ENCODE data around the gene IL23A.

The IL23A gene

DNA sequence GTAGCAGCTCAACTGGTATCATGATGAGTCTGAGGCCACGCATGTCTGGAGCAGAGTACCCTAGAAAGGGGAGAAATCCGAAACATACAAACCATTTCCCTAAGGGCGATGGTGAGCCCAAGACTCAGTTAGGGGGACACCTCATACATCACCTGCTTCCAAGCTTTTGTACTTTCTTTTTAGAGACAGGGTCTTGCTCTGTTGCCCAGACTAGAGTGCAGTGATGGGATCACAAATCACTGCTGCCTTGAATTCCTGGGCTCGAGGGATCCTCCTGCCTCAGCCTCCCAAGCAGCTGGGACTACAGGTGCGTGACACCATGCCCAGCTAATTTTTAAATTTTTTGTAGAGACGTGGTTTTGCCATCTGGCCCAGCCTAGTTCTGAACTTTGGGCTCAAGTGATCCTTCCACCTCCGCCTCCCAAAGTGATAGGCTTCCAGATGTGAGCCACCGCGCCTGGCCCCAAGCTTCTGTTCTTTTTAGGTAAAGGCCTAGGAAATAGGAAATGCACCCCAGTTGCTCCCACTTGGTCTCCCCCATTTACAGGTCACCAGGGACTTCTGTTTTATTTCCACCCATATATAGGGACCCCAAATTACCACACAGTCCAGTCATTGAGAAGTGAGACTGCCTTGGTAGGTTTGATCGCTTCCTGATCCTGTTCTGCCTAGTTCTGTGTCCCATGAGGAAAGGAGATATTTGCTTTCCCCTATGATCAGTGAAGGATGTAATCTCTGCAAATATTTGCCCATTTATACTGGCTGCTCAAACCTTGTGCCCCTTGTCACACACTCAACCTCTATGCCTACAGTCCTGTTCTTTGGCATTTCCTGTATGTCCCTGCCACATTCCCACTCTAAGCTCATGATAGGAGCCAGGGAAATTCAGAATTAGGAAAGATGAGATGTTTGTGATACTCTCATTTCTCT, 23.7 kb downstream of the IL23A start, which contains the start of gene APOF:
Gene APOF, minus strand, starts transcription at position 728 of the 930 bp plus-strand sequence. Its CDS starts 112 bp downstream, at position 616.
- no peak for DNase-seq

DNA sequence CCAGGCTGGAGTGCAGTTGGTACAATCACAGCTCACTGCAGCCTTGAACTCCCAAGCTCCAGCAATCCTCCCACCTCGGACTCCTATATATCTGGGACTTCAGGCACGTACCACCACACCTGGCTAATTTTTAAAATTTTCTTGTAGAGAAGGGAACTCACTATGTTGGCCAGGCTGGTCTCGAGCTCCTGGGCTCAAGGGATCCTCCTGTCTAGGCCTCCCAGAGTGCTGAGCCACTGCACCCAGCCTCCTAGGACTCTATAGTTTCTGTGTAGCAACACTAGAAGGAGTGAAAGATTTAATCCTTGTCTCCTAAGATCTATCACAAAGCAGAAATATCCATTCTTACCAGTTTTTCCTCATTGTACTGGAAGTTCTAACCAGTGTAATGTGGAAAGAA, 28.3 kb downstream of the IL23A start:
- no peak for DNase-seq

DNA sequence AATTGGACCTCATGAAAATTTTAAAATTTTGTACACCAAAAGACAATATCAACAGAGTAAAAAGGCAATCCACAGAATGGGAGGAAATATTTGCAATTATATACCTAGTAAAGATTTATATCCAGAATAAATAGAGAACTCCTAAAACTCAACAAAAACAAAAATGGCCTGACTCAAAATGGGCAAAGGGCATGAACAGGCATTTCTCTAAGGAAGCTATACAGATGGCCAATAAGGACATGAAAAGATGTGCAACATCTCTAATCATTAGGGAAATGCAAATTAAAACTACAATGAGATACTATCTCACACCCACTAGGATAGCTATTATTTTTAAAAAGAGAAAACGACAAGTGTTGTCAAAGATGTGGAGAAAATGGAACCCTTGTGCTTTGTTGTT, 34.8 kb downstream of the IL23A start:
- DNase-seq, result no peak

DNA sequence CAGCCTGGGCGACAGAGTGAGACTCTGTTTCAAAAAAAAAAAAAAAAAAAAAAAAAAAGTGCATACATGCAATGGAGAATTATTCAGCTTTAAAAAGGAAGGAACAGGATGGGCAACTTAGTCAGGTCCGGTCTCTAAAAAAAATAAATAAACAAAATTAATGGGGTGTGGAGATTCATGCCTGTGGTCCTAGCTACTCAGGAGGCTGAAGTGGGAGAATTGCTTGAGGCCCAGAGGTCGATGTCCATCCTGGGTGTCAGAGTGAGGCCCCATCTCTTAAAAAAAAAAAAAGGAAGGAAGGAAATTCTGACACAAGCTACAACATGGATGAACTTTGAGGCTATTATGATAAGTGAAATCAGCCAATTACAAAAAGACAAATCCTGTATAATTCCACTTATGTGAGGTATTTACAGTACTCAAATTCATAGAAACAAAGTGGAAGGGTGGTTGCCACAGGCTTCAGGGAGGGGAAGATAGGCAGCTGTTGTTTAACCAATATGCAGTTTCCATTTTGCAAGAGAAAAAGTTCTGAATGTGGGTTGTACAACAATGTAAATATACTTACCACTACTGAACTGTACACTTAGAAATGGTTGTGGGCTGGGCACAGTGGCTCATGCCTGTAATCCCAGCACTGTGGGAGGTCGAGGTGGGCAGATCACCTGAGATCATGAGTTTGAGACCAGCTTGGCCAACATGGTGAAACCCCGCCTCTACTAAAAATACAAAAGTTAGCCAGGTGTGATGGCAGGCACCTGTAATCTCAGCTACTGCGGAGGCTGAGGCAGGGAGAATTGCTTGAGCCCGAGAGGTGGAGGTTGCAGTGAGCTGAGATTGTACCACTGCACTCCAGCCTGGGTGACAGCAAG, 36.3 kb downstream of the IL23A start:
- no peak for DNase-seq

DNA sequence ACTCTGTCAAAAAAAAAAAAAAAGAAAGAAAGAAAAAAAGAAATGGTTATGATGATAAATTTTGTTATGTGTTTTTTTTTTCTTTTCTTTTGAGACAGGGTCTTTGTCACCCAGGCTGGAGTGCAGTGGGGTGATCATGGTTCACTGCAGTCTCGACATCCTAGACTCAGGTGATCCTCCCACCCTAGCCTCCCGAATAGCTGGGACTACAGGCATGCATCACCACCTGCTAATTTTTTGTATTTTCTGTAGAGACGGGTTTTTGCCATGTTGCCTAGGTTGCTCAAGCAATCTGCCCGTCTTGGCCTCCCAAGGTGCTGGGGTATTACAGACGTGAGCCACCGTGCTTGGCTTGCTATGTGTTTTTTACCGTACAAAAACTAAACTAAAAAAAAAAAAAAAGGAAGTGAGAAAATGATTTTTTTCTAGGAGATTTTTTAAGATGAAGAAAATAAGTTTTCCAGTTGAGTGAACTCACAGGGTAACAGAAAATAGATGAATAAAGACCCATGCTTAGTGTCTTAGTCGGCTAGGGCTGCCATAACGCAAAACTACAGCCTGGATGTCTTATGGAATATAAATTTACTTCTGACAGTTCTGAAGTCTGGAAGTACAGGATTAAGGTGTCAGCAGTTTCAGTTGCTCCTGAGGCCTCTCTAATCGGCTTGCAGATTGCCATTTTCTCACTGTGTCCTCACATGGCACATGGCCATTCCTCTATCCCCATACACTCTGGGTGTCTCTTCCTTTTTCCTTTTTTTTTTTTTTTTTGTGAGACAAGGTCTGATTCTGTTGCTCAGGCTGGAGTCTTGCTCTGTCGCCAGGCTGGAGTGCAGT, 37.1 kb downstream of the IL23A start:
- no peak for DNase-seq

DNA sequence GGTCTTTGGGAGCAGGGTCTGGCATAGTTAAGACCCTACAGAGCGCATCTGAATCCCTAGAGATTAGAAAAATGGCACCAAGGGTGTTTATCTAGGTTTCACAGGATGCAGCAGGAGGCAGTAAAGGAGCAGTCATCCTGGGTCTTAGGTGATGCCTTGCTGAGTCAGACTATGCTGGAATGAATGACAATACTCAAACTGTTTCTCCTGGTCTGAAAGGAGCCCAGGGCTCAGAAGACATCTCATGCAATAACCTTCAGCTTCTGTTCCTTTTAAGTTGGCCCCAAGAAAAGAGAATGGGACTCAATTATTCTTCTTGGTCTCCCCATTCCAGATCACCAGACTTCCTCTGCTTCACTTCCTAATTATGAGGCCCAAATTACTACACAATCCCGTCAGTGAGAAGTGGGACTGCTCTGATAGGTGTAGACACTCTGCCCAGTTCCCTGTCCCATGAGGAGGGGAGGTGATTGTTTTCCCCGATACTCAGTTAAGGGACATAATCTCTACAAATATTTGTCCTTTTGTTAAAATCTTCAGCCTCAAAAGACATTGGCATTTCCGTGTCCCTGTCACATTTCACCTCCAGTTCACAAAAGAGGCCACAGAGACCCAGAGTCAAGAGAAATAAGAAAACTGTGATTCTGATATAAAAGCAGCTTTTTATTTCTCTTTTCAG, 38.8 kb downstream of the IL23A start:
- DNase-seq, result no peak

DNA sequence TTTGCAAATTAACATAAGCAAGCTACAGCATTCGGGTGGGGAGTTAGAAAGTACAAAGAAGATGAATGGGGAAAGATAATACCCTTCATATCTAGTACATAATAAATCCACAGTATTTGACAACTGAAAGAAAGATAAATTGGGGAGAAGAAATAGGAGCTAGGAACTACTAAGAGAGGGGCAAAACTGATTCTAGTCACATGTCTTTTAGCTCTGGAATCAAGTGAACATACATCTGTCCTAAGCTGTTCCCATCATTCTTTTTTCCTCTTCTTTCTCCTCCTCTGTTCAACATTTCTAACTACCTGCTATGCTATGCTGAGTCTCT, 39.3 kb downstream of the IL23A start:
- no peak for DNase-seq

DNA sequence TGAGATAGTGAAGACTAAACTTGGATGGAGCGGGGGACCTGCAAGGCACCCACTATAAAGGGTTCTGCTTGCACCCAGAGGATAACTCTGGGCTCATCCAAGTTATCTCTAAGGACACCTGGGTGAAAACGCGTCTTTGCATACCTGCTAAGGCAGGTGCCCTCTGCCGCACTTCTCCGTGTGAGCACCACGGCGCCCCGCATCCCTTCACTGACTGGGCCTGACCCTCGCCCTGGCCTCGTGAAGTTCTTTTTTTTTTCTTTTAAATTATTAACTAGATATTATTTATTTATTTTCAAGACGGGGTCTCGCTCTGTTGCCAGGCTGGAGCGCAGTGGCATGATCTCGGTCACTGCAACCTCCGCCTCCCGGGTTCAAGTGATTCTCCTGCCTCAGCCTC, 43.9 kb downstream of the IL23A start:
- DNase-seq, result no peak

DNA sequence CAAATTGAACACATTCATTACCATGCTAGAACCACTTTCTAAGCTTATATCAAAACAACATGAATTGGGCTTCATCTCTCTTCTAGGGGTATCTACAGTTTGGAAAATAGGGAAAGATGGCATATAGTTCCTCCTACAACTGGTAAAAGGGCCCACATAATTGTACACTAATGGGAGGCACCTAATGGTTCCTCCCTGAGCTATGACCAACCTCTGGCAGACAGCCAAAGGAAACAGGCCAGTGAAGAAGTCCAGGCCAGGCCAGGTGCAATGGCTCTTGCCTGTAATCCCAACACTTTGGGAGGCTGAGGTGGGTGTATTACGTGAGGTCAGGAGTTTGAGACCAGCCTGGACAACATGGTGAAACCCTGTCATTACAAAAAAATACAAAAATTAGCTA, 47.2 kb downstream of the IL23A start:
- DNase-seq, result no peak

DNA sequence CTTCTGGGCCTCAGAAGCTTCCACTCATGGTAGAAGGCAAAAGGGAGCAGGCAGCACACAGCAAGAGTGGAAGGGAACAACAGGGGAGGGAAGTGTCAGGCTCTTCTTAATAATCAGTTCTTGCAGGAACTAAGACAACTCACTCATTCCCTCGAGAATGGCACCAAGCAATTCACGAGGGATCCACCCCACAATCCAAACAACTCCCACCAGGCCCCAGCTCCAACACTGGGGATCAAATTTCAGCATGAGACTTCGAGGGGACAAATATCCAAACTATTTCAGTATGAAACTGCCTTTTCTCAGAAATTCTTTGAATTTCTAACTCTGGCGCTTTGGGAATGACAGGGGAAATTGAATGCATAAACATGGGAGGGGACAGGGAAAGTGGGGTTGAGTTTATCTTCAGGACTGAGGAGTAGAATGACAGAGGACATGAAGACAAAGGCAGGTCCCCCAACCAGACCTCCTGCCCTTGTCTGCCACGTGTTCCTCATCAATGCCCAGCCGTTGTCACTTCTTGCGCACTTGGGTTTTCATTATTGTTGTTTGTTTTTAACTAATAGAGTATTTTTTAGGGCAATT, 48.6 kb downstream of the IL23A start:
- DNase-seq, result no peak

DNA sequence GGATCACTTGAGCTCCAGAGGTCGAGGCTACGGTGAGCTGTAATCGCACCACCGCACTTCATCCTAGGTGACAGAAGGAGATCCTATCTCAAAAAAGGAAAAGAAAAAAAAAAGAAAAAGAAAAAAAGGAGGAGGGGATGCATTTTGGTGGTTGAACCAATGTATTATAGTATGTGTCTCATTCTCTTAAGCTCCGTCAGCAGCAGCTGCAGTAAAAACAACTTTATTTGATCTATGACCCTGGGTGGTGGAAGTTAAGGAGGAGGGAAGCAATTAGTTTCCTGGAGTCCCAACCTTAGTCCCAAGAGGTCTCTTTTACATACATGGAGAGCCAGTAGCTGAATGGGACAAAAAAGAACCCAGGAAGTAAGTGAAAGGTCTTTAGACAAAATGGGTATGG, 50.7 kb downstream of the IL23A start:
- DNase-seq, result no peak

Measured in T-helper 2 cell (primary cell).